A673 (cell line): ENCODE data around the gene GRWD1.

Source experiments
- CTCF ChIP-seq: fragments of 300-800, 200-600 bp; sonication (generic); conservative IDR thresholded peaks from 2 replicates; pipeline ENCODE4 v1.5.1; 2017; ENCODE audit warnings: low read depth, mild to moderate bottlenecking, antibody characterized with exemption, low read length, moderate library complexity, mixed read lengths
- EZH2 ChIP-seq: fragments of 200-600 bp; sonication (generic); IDR thresholded peaks from 2 replicates; pipeline ENCODE4 v1.6.1; 2017; ENCODE audit warnings: borderline replicate concordance, low read depth, mild to moderate bottlenecking, mixed read lengths, antibody characterized with exemption, low read length; ENCODE audit not compliant: poor library complexity, severe bottlenecking

- TF ChIP-seq CTCF = no peak
- no peak for TF ChIP-seq EZH2
Observed at GRCh38 chr19:48487544-48487943, 41.8 kb downstream of the GRWD1 start.
